Hepatocyte (in vitro differentiated cells): Measurements from ENCODE around the gene ARID3A. TPM values are rescaled to one million over a fixed set of nuclear protein-coding genes. Genes with fewer than 3 reads are reported as not detected.

Experiments
- DNase-seq: peaks from one replicate; pipeline ENCODE4 v3.0.0-alpha.2; 2016; ENCODE audit warnings: low spot score
- H2AFZ ChIP-seq: fragments of 200-600 bp; sonication (generic); 2 replicates; pipeline ENCODE4 v1.6.0; 2016; ENCODE audit warnings: antibody characterized with exemption, mild to moderate bottlenecking
- H3K27ac ChIP-seq: fragments of 200-600 bp; sonication (generic); 2 replicates; pipeline ENCODE4 v1.5.1; 2016; ENCODE audit warnings: mild to moderate bottlenecking
- H3K27me3 ChIP-seq: fragments of 200-600 bp; sonication (generic); 2 replicates; pipeline ENCODE4 v1.6.1; 2016
- H3K36me3 ChIP-seq: fragments of 200-600 bp; sonication (generic); replicated peaks from 2 replicates; pipeline ENCODE4 v1.5.1; 2016; ENCODE audit warnings: low read depth; ENCODE audit not compliant: insufficient read depth
- H3K4me1 ChIP-seq: fragments of 200-600 bp; sonication (generic); 2 replicates; pipeline ENCODE4 v1.5.1; 2016; ENCODE audit warnings: mild to moderate bottlenecking, moderate library complexity; ENCODE audit not compliant: insufficient read depth
- H3K4me2 ChIP-seq: fragments of 200-600 bp; sonication (generic); 2 replicates; pipeline ENCODE4 v1.6.0; 2016
- H3K4me3 ChIP-seq: fragments of 200-600 bp; sonication (generic); 2 replicates; pipeline ENCODE4 v1.5.1; 2016; ENCODE audit warnings: mild to moderate bottlenecking
- H3K79me2 ChIP-seq: fragments of 200-600 bp; sonication (generic); 2 replicates; pipeline ENCODE4 v1.6.0; 2017; ENCODE audit warnings: mild to moderate bottlenecking
- H3K9me2 ChIP-seq: fragments of 200-600 bp; sonication (generic); replicated peaks from 2 replicates; pipeline ENCODE4 v1.6.0; 2017; ENCODE audit warnings: mild to moderate bottlenecking; ENCODE audit not compliant: insufficient read depth
- H3K9me3 ChIP-seq: fragments of 200-600 bp; sonication (generic); 2 replicates; pipeline ENCODE4 v1.5.1; 2016; ENCODE audit warnings: low read depth, mild to moderate bottlenecking
- H4K20me1 ChIP-seq: fragments of 200-600 bp; sonication (generic); 2 replicates; pipeline ENCODE4 v1.6.0; 2016; ENCODE audit warnings: mild to moderate bottlenecking; ENCODE audit not compliant: insufficient read depth, poor library complexity, severe bottlenecking
- EZH2 ChIP-seq: fragments of 200-600 bp; sonication (generic); IDR thresholded peaks from 2 replicates; pipeline ENCODE4 v1.6.1; 2016; ENCODE audit warnings: antibody characterized with exemption, mild to moderate bottlenecking, borderline replicate concordance
- EZH2phosphoT487 ChIP-seq: fragments of 200-600 bp; sonication (generic); IDR thresholded peaks from one replicate; pipeline ENCODE4 v1.6.1; 2018; ENCODE audit warnings: antibody characterized with exemption, mild to moderate bottlenecking, low read depth, moderate library complexity; ENCODE audit not compliant: unreplicated experiment, severe bottlenecking
- WGBS: methylation state at CpG from one replicate; pipeline ENCODE4 v1.1.6; 2016; ENCODE audit warnings: low lambda C conversion rate; ENCODE audit errors: missing lambda C conversion rate; 5-methylcytosine and 5-hydroxymethylcytosine counted together
- polyA plus RNA-seq: library from polyadenylated mRNA; unstranded; fragments of >200 nt; fragmentation: Nextera tagmentation; extraction: Ambion mirVana; gene quantifications from 2 replicates; pipeline ENCODE4 v1.2.1, GENCODE V29; 2016
- total RNA-seq: library from RNA; depleted of rRNA; stranded (reverse); fragments of >200 nt; gene quantifications from 2 replicates; pipeline ENCODE4 v1.2.3, GENCODE V29; 2014
- TF ChIP-seq, protein P1 (sequence below): fragments of 200-600 bp; sonication (generic); IDR thresholded peaks from 2 replicates; pipeline ENCODE4 v1.5.1; 2016; ENCODE audit warnings: antibody characterized with exemption, mild to moderate bottlenecking; ENCODE audit not compliant: poor library complexity

The ARID3A gene
- total and polyA plus RNA-seq, 2 experiments from 2014 or later = 122 to 180 TPM

DNA sequence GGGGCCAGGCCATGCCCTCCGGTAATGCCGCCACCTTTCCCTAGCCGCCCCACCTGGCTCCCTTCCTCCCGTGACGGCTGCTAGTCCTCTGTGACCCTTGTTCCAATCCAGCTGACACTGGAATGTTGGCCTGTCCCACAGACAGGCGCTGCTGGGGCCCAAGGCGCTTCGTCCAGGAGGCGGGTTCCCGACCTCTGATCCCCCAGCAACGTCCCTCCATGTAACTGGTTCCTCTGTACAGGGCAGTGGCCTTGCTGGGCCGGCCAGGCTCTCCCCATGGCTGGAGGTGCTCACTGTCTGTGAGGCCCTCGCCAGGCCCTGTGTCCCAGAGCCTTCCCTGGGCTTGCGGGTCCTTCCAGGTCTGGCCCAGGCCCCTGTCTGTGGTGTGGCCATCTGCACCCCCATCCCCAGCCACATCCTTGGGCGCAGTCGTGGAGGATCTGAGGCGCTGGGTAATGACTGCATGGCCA, 67.6 kb downstream of the ARID3A start:
- 89% methylated on average over 17 of the region's 17 CpGs for WGBS
- peaks cover 11% of the 10 kb centered on the region for H3K4me1 ChIP-seq
- no peak for DNase-seq
- no peak overlapping the region for H3K4me2 ChIP-seq
- no peaks in the 10 kb centered on the region for H3K9me3 ChIP-seq
- H3K4me3 ChIP-seq = no peak overlapping the region
- no peak overlapping the region for H3K27ac ChIP-seq
- no peaks in the 10 kb centered on the region for H4K20me1 ChIP-seq
- H3K9me2 ChIP-seq = no peaks in the 10 kb centered on the region
- TF ChIP-seq EZH2phosphoT487 (no peak), EZH2 (no peak)
- TF ChIP-seq, protein P1, sequence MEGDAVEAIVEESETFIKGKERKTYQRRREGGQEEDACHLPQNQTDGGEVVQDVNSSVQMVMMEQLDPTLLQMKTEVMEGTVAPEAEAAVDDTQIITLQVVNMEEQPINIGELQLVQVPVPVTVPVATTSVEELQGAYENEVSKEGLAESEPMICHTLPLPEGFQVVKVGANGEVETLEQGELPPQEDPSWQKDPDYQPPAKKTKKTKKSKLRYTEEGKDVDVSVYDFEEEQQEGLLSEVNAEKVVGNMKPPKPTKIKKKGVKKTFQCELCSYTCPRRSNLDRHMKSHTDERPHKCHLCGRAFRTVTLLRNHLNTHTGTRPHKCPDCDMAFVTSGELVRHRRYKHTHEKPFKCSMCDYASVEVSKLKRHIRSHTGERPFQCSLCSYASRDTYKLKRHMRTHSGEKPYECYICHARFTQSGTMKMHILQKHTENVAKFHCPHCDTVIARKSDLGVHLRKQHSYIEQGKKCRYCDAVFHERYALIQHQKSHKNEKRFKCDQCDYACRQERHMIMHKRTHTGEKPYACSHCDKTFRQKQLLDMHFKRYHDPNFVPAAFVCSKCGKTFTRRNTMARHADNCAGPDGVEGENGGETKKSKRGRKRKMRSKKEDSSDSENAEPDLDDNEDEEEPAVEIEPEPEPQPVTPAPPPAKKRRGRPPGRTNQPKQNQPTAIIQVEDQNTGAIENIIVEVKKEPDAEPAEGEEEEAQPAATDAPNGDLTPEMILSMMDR = no peak
- no peaks in the 10 kb centered on the region for H3K36me3 ChIP-seq
- no peak overlapping the region for H2AFZ ChIP-seq
- H3K79me2 ChIP-seq = no peaks in the 10 kb centered on the region
- peaks cover 28% of the 10 kb centered on the region for H3K27me3 ChIP-seq

DNA sequence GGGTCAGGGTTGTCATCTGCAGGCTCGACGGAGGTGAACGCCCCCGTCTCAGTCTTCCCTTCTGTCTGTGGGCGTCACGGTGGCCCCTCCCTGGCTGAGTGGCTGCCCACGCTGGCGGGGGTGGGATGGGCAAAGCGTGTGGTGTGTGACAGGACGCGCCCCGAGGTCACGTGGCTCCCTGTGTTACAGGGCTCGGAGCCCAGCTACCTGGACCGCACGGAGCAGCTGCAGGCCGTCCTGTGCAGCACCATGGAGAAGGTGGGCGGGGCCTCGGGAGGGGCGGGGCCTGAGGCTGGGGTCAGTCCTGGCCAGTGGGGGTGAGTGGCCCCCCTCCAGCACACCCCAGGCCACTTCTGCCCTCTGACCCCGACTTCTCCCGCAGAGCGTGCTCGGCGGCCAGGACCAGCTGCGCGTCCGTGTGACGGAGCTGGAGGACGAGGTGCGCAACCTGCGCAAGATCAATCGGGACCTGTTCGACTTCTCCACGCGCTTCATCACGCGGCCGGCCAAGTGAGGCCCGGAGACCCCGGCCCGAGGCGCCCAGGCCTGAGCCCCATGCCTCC, 68.1 kb downstream of the ARID3A start:
- H3K4me2 ChIP-seq = no peak overlapping the region
- H3K9me2 ChIP-seq = no peaks in the 10 kb centered on the region
- no peaks in the 10 kb centered on the region for H3K36me3 ChIP-seq
- H3K27ac ChIP-seq = no peak overlapping the region
- no peak for DNase-seq
- no peaks in the 10 kb centered on the region for H3K9me3 ChIP-seq
- no peak for TF ChIP-seq EZH2
- no peak for TF ChIP-seq EZH2phosphoT487
- TF ChIP-seq, protein P1 = no peak
- no peak overlapping the region for H2AFZ ChIP-seq
- no peaks in the 10 kb centered on the region for H4K20me1 ChIP-seq
- peaks cover 11% of the 10 kb centered on the region for H3K4me1 ChIP-seq
- no peaks in the 10 kb centered on the region for H3K79me2 ChIP-seq
- H3K27me3 ChIP-seq = peaks cover 32% of the 10 kb centered on the region
- no peak overlapping the region for H3K4me3 ChIP-seq
- WGBS = 96% methylated on average over 33 of the region's 43 CpGs

DNA sequence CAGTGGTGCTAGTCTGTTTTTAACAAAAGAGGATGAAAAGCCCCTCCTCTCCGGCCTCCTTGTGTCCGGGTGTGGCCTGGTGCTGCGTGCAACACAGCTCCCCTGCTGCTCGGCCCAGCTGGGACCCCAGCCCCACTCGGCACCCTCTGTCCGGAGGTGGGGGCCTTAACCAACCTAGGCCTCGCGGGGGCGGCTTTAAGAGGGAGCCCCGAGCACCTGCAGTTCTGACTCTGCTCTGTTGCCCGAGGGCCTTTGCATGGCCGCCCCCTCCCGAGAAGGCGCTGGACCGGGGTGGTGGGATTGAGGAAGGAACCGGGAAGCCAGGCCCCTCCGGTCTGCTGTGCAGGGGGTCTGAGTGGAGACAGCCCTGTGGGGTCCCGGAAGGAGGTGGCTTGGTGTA, 68.7 kb downstream of the ARID3A start:
- Histone ChIP-seq H4K20me1 (no peaks in the 10 kb centered on the region), H3K4me1 (peaks cover 11% of the 10 kb centered on the region), H3K36me3 (no peaks in the 10 kb centered on the region), H3K27me3 (peaks cover 39% of the 10 kb centered on the region), H2AFZ (no peak overlapping the region), H3K79me2 (no peaks in the 10 kb centered on the region), H3K9me3 (no peaks in the 10 kb centered on the region), H3K9me2 (no peaks in the 10 kb centered on the region), H3K4me2 (no peak overlapping the region), H3K4me3 (no peak overlapping the region), H3K27ac (no peak overlapping the region)
- 96% methylated on average over 17 of the region's 18 CpGs for WGBS
- TF ChIP-seq EZH2 (no peak), EZH2phosphoT487 (no peak)
- TF ChIP-seq, protein P1 = no peak
- no peak for DNase-seq
